ENCODE measurements around the gene TUBD1.
A peak's percentile ranks its signal among the peaks of the same experiment; 100 is the strongest.

Gene TUBD1

GRCh38 chr17:59907467-59907866 lies 14.7 kb upstream of the TUBD1 start:
- no peak for DNase-seq (ENCODE audit: low read depth)
- no peak for TF ChIP-seq CTCF (IDR thresholded peaks at IDR 0.05; ENCODE audit: low read depth, low read length, missing control alignments)

GRCh38 chr17:59903455-59903854 lies 10.7 kb upstream of the TUBD1 start:
- DNase-seq (ENCODE audit: low read depth): no peak

More at GRCh38 chr17:59907467-59907866, 14.7 kb upstream of the TUBD1 start:
- no peak overlapping the region for H3K4me3 ChIP-seq (ENCODE audit: low read depth, low read length)

GRCh38 chr17:59901604-59902003 lies 8.9 kb upstream of the TUBD1 start:
- TF ChIP-seq CTCF (IDR thresholded peaks at IDR 0.05; ENCODE audit: low read depth, low read length, missing control alignments): no peak
- no peak for DNase-seq (ENCODE audit: low read depth)
- H3K4me3 ChIP-seq (ENCODE audit: low read depth, low read length): no peak overlapping the region

More at GRCh38 chr17:59903455-59903854, 10.7 kb upstream of the TUBD1 start:
- no peak overlapping the region for H3K4me3 ChIP-seq (ENCODE audit: low read depth, low read length)
- no peak for TF ChIP-seq CTCF (IDR thresholded peaks at IDR 0.05; ENCODE audit: low read depth, low read length, missing control alignments)

GRCh38 chr17:59899099-59899498 lies 6.4 kb upstream of the TUBD1 start:
- no peak for DNase-seq (ENCODE audit: low read depth)
- TF ChIP-seq CTCF (IDR thresholded peaks at IDR 0.05; ENCODE audit: low read depth, low read length, missing control alignments): peak; percentile 42
- H3K4me3 ChIP-seq (ENCODE audit: low read depth, low read length): no peak overlapping the region

GRCh38 chr17:59897090-59897489 lies 4.3 kb upstream of the TUBD1 start:
- no peak overlapping the region for H3K4me3 ChIP-seq (ENCODE audit: low read depth, low read length)
- no peak for DNase-seq (ENCODE audit: low read depth)
- TF ChIP-seq CTCF (IDR thresholded peaks at IDR 0.05; ENCODE audit: low read depth, low read length, missing control alignments): no peak

GRCh38 chr17:59893676-59894100 lies 945 bp upstream of the TUBD1 start:
- peak overlapping the region; percentile 84 for H3K4me3 ChIP-seq (ENCODE audit: low read depth, low read length)
- no peak for TF ChIP-seq CTCF (IDR thresholded peaks at IDR 0.05; ENCODE audit: low read depth, low read length, missing control alignments)
- no peak for DNase-seq (ENCODE audit: low read depth)

- TF ChIP-seq CTCF (IDR thresholded peaks at IDR 0.05; ENCODE audit: low read depth, low read length, missing control alignments): no peak
- H3K4me3 ChIP-seq (ENCODE audit: low read depth, low read length): peak overlapping the region; percentile 58
- DNase-seq (ENCODE audit: low read depth): no peak
Observed at GRCh38 chr17:59892251-59892923, 356 bp downstream of the TUBD1 start.
